Activated T-cell treated with anti-CD3 and anti-CD28 coated beads, Interleukin-2, amount 50 U/mL, for 72 hours (primary cell): Measurements from ENCODE around the gene TMEM269. TPM values are rescaled to one million over a fixed set of nuclear protein-coding genes. Genes with fewer than 3 reads are reported as not detected.

Experiments
- ATAC-seq, 2 donors: fragments of 150-1000 bp; cut with Tn5 transposase; replicated peaks in 1 of 2; 2 replicates each; pipeline ENCODE4 v1.10.0; 2021; ENCODE audit warnings: moderate library complexity in 2 of 2, mild to moderate bottlenecking in 1 of 2
- DNase-seq, 2 donors: peaks; one replicate each; pipeline ENCODE4 v3.0.0; 2021 to 2022; ENCODE audit warnings: mixed read lengths in 1 of 2
- H3K27ac Mint-ChIP-seq: one replicate; pipeline ENCODE4 v1.8.0; 2022; ENCODE audit warnings: mild to moderate bottlenecking, moderate library complexity, mixed read lengths
- H3K27me3 Mint-ChIP-seq: one replicate; pipeline ENCODE4 v1.8.0; 2022; ENCODE audit warnings: low read depth, mixed read lengths
- H3K36me3 Mint-ChIP-seq, 2 donors: one replicate each; pipeline ENCODE4 v1.8.0; 2022; ENCODE audit warnings: mixed read lengths in 2 of 2, mild to moderate bottlenecking in 1 of 2; ENCODE audit not compliant: insufficient read depth in 2 of 2
- H3K4me1 Mint-ChIP-seq: one replicate; pipeline ENCODE4 v1.8.0; 2022; ENCODE audit warnings: low read depth, mixed read lengths
- H3K4me3 Mint-ChIP-seq, 2 donors: one replicate each; pipeline ENCODE4 v1.8.0; 2022; ENCODE audit warnings: mild to moderate bottlenecking in 2 of 2, mixed read lengths in 2 of 2, moderate library complexity in 2 of 2
- H3K9me3 Mint-ChIP-seq, 2 donors: one replicate each; pipeline ENCODE4 v1.8.0; 2022; ENCODE audit warnings: mixed read lengths in 2 of 2
- total RNA-seq, 2 donors: library from RNA; stranded (reverse); gene quantifications; one replicate each; pipeline ENCODE4 v1.2.3, GENCODE V29; 2022

Gene TMEM269
- total RNA-seq, 2 donors from 2014 or later = 0.81 to 1.9 TPM

GRCh38 chr1:42769811-42770210 lies 15.0 kb upstream of the TMEM269 start:
- DNase-seq (no peak), ATAC-seq (no peak)
- Mint-ChIP-seq H3K9me3 (no peaks in the 10 kb centered on the region), H3K27ac (no peak overlapping the region), H3K27me3 (no peaks in the 10 kb centered on the region), H3K4me1 (peaks cover 55% of the 10 kb centered on the region), H3K36me3 (peaks cover 8 to 14% of the 10 kb centered on the region in 2 donors), H3K4me3 (peak overlapping the region; percentile 19 to 45)

- Mint-ChIP-seq H3K9me3 (no peaks in the 10 kb centered on the region), H3K36me3 (peaks cover 6 to 19% of the 10 kb centered on the region in 2 donors), H3K4me1 (peaks cover 52% of the 10 kb centered on the region), H3K27me3 (no peaks in the 10 kb centered on the region), H3K4me3 (peak overlapping the region in 1 of 2 donors; percentile 1), H3K27ac (peak overlapping the region; percentile 88)
- ATAC-seq (peak in 1 of 2 donors; percentile 66), DNase-seq (no peak)
Observed at GRCh38 chr1:42773420-42773819, 11.4 kb upstream of the TMEM269 start.

DNA sequence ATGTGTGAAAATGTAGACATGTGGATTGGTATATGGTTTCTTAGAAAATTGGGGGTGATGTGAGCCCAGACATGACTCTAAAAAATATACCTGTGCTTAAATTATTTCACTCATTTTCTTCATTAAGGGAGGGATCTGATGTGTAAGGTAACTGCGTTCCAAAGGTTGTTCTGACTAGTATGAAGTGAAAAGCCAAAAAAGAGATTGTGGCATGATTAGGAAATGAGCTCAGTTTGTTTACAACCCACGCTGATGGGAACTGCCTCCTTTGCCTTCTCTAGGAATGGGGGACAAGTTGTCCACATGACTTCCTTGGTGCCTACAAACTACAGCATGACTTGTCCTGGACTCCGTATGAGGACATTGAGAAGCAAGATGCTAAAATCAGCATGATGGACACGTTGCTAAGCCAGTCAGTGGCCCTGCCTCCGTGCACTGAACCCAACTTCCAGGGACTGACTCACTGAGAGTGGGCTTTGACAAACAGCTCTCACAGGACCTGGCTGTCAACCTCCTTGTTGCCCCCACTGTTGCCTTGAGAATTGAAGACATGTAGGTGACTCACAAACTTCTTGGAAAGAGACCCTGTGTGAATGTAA lies 9.8 kb upstream of the TMEM269 start:
- peaks cover 7 to 15% of the 10 kb centered on the region in 2 donors for H3K36me3 Mint-ChIP-seq

GRCh38 chr1:42776502-42776901 lies 8.3 kb upstream of the TMEM269 start:
- H3K4me3 Mint-ChIP-seq = no peak overlapping the region
- ATAC-seq (no peak), DNase-seq (no peak)
- H3K9me3 Mint-ChIP-seq = no peaks in the 10 kb centered on the region
- no peaks in the 10 kb centered on the region for H3K27me3 Mint-ChIP-seq
- peaks cover 28% of the 10 kb centered on the region for H3K4me1 Mint-ChIP-seq
- peak overlapping the region; percentile 34 for H3K27ac Mint-ChIP-seq
- peaks cover 5 to 10% of the 10 kb centered on the region in 2 donors for H3K36me3 Mint-ChIP-seq

More for the DNA sequence above, 9.8 kb upstream of the TMEM269 start:
- ATAC-seq (no peak), DNase-seq (no peak)
- peaks cover 40% of the 10 kb centered on the region for H3K4me1 Mint-ChIP-seq
- no peaks in the 10 kb centered on the region for H3K9me3 Mint-ChIP-seq
- no peaks in the 10 kb centered on the region for H3K27me3 Mint-ChIP-seq
- H3K4me3 Mint-ChIP-seq = no peak overlapping the region
- H3K27ac Mint-ChIP-seq = peak overlapping the region; percentile 77

DNA sequence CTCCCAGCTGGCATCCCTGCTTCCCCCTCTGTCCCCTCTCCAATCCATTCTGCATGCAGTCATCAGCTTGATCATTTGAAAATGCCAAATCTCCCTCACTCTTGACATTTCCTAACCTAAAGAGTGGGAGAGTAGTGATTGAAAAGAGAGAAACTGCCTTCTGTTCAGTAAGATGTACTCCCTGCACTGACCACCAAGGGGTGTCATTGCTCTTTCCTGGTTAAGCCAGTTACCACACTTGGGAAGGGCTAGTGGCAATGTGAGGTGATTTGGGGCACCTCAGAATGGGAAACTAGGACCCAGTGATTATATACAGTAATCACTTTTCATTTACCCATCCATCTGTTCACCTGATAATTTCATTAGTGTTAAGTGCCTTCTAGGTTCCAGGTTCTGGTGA lies 6.9 kb upstream of the TMEM269 start:
- Mint-ChIP-seq H3K9me3 (no peaks in the 10 kb centered on the region), H3K27me3 (no peaks in the 10 kb centered on the region), H3K36me3 (peaks cover 6 to 14% of the 10 kb centered on the region in 2 donors), H3K27ac (peak overlapping the region; percentile 74), H3K4me1 (peaks cover 20% of the 10 kb centered on the region), H3K4me3 (no peak overlapping the region)
- ATAC-seq = peak; percentile 51 to 62
- peak; percentile 34 to 37 for DNase-seq

- ATAC-seq = peak in 1 of 2 donors; percentile 39
- H3K9me3 Mint-ChIP-seq = no peaks in the 10 kb centered on the region
- H3K27ac Mint-ChIP-seq = no peak overlapping the region
- peaks cover 17% of the 10 kb centered on the region for H3K4me1 Mint-ChIP-seq
- DNase-seq = no peak
- H3K36me3 Mint-ChIP-seq = peaks cover 8 to 17% of the 10 kb centered on the region in 2 donors
- H3K4me3 Mint-ChIP-seq = no peak overlapping the region
- H3K27me3 Mint-ChIP-seq = no peaks in the 10 kb centered on the region
Observed at GRCh38 chr1:42779725-42780124, 5.1 kb upstream of the TMEM269 start.

GRCh38 chr1:42780176-42780575 lies 4.6 kb upstream of the TMEM269 start:
- no peak for ATAC-seq
- Mint-ChIP-seq H3K4me3 (no peak overlapping the region), H3K4me1 (peaks cover 19% of the 10 kb centered on the region), H3K27ac (no peak overlapping the region), H3K27me3 (no peaks in the 10 kb centered on the region), H3K9me3 (no peaks in the 10 kb centered on the region), H3K36me3 (peaks cover 8 to 17% of the 10 kb centered on the region in 2 donors)
- DNase-seq = no peak

DNA sequence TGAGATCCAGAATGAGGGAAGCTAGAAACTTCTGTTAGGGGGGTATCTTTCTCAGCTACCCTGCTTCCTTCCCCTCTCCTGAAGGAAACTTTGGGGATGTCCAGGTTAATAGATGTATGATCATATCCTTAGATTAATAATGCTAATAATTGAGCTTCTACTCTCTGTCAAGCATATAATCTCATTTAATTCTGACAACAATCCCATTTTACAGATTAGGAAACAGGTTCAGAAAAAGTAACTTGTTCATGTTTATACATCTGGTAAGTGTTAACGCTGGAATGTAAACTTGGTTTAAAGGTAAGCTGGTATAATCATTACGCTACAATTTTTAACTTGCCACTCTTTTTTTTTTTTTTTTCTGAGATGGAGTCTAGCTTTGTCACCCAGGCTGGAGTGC lies 1.7 kb upstream of the TMEM269 start:
- no peak for DNase-seq
- peaks cover 22% of the 10 kb centered on the region for H3K4me1 Mint-ChIP-seq
- no peak overlapping the region for H3K27ac Mint-ChIP-seq
- no peak overlapping the region for H3K4me3 Mint-ChIP-seq
- no peak for ATAC-seq
- H3K27me3 Mint-ChIP-seq = no peaks in the 10 kb centered on the region
- peaks cover 8 to 16% of the 10 kb centered on the region in 2 donors for H3K36me3 Mint-ChIP-seq
- no peaks in the 10 kb centered on the region for H3K9me3 Mint-ChIP-seq

- Mint-ChIP-seq H3K27ac (no peak overlapping the region), H3K4me1 (peaks cover 21% of the 10 kb centered on the region), H3K9me3 (no peaks in the 10 kb centered on the region), H3K27me3 (no peaks in the 10 kb centered on the region), H3K4me3 (peak overlapping the region in 1 of 2 donors; percentile 17), H3K36me3 (peaks cover 5 to 10% of the 10 kb centered on the region in 2 donors)
- no peak for DNase-seq
- no peak for ATAC-seq
Observed at GRCh38 chr1:42784547-42784945, 245 bp upstream of the TMEM269 start.

GRCh38 chr1:42786097-42786496 lies 1.3 kb downstream of the TMEM269 start:
- H3K27me3 Mint-ChIP-seq = no peaks in the 10 kb centered on the region
- H3K36me3 Mint-ChIP-seq = peaks cover 5 to 10% of the 10 kb centered on the region in 2 donors
- H3K4me3 Mint-ChIP-seq = peak overlapping the region in 1 of 2 donors; percentile 63
- peaks cover 17% of the 10 kb centered on the region for H3K4me1 Mint-ChIP-seq
- DNase-seq = no peak
- no peak overlapping the region for H3K27ac Mint-ChIP-seq
- no peaks in the 10 kb centered on the region for H3K9me3 Mint-ChIP-seq
- no peak for ATAC-seq

DNA sequence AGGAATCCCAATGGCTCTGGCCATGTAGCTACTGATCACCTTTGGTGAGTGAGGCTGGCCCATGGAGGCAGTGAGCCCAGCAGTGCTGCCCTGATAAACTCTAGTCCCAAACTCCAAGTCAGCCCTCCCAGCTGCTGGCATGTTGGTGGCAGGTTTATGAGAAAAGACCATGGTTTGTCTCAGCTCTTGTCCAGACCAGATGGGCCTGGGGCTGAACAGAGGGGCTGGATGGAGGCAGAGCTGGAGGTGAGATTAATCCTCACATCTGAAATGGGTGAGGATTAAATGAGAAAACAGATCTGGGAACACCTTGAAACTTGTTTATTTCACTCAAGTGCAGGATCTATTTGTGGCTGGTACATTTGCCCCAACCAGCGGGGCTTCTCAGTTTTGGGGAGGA lies 3.2 kb downstream of the TMEM269 start:
- no peak for DNase-seq
- H3K27me3 Mint-ChIP-seq = no peaks in the 10 kb centered on the region
- H3K27ac Mint-ChIP-seq = no peak overlapping the region
- no peak for ATAC-seq
- no peak overlapping the region for H3K4me3 Mint-ChIP-seq
- peaks cover 2 to 6% of the 10 kb centered on the region in 2 donors for H3K36me3 Mint-ChIP-seq
- no peaks in the 10 kb centered on the region for H3K9me3 Mint-ChIP-seq
- peaks cover 17% of the 10 kb centered on the region for H3K4me1 Mint-ChIP-seq

DNA sequence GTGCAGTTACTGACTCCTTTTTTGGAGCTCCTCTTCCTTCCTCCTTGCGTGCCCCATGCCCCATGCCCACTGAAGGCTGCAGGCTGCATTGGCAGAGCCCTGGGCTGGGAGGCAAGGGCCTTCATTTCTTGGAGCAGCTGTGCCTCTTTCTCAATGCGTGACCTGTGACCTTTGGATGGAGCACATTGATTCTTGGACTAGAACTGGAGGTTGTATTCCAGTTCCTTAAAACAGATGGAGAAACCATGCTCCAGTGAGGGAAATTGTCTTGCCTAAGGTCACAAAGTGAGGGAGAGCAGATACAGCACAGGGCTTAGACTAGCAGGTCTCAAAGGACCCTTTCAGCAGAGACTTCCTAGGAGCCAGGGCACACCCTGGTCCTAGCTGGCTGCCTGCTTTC lies 9.0 kb downstream of the TMEM269 start:
- Mint-ChIP-seq H3K27ac (no peak overlapping the region), H3K4me3 (no peak overlapping the region)
- DNase-seq = no peak

DNA sequence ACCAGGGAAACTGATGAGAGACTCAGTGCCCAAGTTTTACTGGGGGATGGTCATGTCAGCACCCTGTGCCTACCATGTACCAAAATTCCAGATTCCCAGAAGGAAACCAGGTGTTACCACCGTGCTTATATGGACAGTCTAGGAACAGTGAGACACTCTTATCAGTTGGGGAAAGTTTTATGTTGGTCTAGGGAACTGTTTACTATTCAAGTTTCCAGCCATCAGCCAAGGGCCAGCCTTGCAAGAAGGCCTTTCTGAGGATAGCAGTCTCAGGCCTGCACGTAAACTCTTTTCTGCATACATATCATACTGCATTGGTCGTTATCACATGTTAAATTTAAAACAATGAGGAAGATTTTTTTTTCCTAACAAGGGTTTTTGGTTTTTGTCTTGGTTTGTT lies 12.6 kb downstream of the TMEM269 start:
- no peak for ATAC-seq
- H3K27me3 Mint-ChIP-seq = no peaks in the 10 kb centered on the region
- no peak overlapping the region for H3K27ac Mint-ChIP-seq
- no peaks in the 10 kb centered on the region for H3K36me3 Mint-ChIP-seq
- no peak for DNase-seq
- H3K4me1 Mint-ChIP-seq = no peaks in the 10 kb centered on the region
- no peaks in the 10 kb centered on the region for H3K9me3 Mint-ChIP-seq
- H3K4me3 Mint-ChIP-seq = no peak overlapping the region

More for the DNA sequence above, 9.0 kb downstream of the TMEM269 start:
- Mint-ChIP-seq H3K36me3 (no peaks in the 10 kb centered on the region), H3K27me3 (no peaks in the 10 kb centered on the region), H3K9me3 (no peaks in the 10 kb centered on the region), H3K4me1 (no peaks in the 10 kb centered on the region)
- ATAC-seq = no peak

GRCh38 chr1:42797979-42798378 lies 13.2 kb downstream of the TMEM269 start:
- no peaks in the 10 kb centered on the region for H3K36me3 Mint-ChIP-seq
- H3K27ac Mint-ChIP-seq = no peak overlapping the region
- ATAC-seq (no peak), DNase-seq (no peak)
- no peaks in the 10 kb centered on the region for H3K9me3 Mint-ChIP-seq
- H3K27me3 Mint-ChIP-seq = no peaks in the 10 kb centered on the region
- no peaks in the 10 kb centered on the region for H3K4me1 Mint-ChIP-seq
- H3K4me3 Mint-ChIP-seq = no peak overlapping the region
